GM21576 (cell line): ENCODE measurements around the gene LIPM.

Experiments
- ATAC-seq: cut with Tn5 transposase; IDR thresholded peaks from one replicate; pipeline ENCODE4 v1.9.1; 2021; ENCODE audit warnings: mild to moderate bottlenecking, moderate library complexity; ENCODE audit not compliant: unreplicated experiment

LIPM gene, protein sequence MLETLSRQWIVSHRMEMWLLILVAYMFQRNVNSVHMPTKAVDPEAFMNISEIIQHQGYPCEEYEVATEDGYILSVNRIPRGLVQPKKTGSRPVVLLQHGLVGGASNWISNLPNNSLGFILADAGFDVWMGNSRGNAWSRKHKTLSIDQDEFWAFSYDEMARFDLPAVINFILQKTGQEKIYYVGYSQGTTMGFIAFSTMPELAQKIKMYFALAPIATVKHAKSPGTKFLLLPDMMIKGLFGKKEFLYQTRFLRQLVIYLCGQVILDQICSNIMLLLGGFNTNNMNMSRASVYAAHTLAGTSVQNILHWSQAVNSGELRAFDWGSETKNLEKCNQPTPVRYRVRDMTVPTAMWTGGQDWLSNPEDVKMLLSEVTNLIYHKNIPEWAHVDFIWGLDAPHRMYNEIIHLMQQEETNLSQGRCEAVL

DNA sequence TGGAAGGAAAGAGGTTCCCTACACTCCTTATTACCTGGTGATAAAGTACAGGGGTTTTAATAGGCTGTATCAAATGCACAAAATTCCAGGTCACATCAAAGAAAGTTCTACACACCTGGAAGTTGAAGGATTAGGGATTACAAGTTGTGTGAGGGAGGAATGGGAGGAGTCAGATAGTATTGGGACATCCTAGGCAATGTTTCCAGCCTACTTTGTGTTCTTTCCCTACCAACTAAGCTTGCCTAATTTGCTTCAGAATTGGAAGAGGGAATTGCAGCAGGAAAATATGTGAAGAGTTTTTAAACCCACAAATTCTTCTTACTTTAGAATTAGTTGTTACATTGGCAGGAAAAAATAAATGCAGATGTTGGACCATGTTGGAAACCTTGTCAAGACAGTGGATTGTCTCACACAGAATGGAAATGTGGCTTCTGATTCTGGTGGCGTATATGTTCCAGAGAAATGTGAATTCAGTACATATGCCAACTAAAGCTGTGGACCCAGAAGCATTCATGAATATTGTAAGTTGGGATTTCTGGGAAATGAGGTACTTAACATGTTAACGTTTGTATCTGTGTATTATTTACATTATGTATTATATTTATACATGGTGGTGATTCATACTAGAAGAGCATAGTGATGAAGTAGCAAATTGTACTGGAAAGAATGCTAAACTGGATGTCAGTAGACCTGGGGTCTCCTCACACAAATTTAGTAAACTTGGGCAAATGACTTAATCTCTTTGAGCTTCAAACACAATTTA is at the start of gene LIPM:
Gene LIPM, plus strand, starts transcription at position 208 of the 763 bp plus-strand sequence. Its CDS starts 167 bp downstream, at position 375.
- no peak for ATAC-seq

DNA sequence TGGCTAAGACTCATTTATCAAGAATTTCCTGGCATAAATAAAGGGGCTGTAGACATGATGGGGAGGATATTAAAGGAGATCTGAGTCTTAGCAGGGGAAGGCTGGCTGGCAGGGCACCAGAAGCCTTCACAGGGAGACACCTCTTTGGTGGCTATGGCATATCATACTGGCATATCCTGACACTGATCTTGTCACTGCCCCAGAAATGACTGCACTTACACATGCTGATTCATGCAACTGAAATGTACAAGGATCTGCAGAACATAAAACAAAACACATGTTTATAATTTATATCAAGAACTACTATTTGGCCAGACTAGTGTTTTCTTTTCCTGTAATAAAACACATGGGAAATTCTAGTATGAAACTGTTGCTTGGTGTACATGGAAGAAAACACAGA is 48.2 kb upstream of the LIPM start:
- ATAC-seq: no peak

DNA sequence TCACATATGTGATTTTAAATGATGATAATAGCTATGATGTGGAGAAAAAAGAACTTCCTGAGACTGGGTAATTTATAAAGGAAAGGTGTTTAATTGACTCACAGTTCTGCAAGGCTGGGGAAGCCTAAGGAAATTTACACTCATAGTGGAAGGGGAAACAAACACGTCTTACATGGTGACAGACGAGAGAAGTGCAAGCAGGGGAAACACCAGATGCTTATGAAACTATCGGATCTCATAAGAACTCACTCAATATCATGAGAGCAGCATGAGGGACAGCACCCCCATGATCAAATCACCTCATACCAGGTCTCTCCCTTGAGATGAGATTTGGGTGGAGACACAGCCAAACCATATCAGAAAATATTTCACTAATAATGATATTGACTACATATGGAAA is 46.8 kb upstream of the LIPM start:
- no peak for ATAC-seq

DNA sequence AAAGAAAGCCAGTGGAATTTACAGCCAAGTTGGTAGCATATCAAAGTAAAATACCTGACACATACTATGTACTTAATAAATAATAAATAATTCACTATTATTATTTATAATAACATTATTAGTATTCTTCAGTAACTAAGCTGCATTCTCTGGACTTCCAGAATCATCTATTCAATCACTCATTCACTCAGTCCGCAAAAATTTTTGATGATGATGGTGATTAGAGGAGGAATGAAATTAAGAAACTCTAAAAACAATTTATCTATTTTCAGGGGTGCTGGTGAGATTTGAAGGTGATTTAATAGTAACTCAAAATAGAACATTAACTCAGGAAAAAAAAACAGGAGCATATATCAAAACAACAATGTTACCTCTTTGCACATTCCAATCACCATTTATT is 45.9 kb upstream of the LIPM start:
- ATAC-seq: no peak

DNA sequence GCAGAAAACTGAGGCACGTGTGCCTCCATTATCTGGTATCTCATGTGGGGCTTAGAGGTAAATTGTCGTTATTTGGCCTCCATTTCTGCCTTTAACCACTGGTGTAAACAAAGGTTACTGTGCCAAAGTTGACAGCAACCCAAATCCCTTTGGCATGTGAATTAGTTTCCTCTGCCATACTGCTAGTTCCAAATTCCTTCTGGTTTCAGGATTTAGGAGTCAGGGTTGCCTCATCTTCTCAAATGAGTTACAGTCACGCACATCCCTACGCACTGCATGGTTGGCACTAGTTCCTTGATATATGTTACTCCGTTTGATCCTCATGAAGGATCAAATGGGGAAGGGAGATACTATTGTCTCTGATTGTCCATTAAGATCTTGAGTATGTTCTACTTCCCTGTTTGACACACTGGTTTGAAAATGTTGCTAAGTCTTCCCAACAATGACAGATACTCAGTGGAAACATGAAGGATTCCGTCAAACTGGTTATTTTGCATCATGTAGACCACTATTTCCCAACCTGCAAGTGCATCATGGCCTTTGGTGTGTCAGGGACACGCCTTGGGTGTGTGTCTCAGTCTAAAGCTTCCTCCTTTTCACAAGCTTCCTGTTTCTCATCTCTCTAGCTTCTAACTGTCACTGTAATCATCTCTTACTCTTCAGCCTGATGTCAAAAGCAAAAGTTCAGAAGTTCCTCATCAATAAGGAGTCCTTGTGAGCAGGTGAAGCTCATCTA is 43.0 kb upstream of the LIPM start, which contains the start of gene LIPN:
Gene LIPN, plus strand, starts transcription at position 655 of the 736 bp plus-strand sequence. CDS start 1,386 bp downstream, outside the sequence.
- ATAC-seq: no peak

DNA sequence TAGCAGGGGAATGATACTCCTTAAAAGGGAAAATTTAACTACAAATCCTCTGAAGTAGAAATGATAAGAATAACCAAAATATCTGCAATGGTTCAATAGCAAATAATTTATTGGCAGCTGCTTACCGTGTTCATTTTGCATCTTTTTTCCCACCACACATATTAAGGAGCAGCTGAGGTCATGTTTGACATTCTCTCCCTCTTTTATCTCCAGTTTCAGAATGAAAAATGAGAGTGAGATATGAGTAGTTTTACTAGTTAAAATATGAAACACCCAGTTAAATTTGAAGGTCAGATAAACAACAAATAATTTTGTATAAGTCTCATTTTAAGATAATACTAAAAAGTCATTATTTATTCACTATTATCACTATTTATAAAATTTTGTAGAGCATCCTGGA is 39.6 kb upstream of the LIPM start:
- ATAC-seq: no peak

DNA sequence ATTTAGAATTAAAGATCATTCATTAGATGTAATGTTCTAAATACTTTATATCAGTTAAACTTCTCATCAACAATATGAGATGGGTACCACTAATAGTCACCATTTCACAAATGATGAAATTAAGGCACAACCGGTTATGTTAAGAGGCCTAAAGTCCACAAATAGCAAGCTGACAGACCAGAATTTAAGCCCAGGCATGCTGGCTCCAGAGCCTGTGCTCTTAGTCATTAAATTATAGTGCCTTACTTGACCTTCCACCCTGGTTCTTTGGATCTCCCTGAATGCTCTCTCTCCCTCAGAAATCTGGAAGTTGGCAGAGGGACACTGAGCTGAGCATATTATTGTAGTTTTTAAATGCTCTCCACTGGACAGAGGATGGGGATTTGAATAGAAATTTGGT is 39.1 kb upstream of the LIPM start:
- ATAC-seq: no peak

DNA sequence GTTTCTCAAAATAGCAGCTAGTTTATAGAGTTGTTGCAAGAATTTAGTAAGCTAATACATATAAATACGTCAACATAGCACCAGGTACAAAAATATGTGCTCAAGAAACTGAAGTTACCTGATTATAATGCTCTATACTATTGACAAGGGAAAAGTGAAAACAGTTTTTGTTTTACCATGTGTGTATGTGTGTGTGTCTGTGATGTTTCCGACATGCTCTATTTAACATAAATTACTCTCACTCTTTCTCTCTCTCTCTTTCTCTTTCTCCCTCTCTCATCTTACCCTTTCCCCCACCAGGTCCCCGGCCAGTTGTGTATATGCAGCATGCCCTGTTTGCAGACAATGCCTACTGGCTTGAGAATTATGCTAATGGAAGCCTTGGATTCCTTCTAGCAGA is 38.4 kb upstream of the LIPM start:
- no peak for ATAC-seq

DNA sequence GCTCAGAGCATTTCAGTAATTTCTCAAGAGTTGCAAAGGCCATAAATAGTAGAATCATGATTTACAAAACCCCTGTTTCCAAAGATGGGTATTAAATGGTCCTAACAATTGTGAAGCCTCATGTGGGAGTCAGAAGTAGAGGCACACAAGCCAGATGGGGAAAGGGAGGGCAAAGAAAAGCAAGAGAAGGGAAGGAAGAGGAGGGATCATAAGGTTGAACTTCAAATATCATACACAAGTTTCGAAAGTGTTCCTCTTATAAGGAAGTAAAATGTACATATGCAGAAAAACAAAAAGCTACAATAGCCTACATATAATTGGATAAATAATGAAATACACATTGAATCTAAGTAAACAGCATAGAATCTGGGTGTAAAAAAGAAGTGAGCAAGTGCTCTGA is 36.7 kb upstream of the LIPM start:
- ATAC-seq: no peak

DNA sequence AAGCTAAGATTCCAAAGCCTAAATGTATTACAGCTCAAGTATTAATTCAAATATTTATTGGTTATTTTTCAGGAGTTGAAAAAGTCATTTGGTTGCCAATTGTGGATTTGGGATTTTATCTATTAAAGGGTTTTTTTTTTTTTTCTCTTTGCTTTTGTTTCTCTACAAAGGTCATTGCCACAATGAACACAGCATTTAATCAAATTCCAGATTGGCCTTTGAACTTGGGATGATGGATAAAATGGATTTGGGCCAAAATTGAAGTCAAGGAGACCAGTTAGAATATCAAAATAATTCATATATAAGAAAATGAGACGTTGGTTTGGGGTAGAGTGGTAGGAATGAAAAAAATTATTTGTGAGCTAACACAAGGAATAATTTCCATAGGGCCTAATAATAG is 33.1 kb upstream of the LIPM start:
- no peak for ATAC-seq

DNA sequence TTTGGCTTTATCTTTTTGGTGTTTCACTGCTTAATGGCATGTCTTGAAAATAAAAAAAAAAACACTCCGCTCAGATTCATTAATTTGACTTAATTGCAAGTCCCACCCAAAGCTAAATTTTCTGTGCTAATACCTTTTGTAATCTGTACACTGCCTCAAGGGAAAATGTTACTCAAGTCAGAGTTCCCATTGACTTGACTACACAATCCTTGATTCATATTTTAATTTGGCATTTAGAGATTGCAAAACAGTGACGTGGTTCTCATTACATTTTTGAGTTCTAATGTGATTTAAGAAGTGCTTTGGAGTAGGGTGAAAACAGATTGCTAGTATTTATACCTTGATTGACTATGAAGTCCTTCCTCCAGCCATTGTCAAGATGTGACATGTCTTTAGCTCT is 21.3 kb upstream of the LIPM start:
- ATAC-seq: no peak

DNA sequence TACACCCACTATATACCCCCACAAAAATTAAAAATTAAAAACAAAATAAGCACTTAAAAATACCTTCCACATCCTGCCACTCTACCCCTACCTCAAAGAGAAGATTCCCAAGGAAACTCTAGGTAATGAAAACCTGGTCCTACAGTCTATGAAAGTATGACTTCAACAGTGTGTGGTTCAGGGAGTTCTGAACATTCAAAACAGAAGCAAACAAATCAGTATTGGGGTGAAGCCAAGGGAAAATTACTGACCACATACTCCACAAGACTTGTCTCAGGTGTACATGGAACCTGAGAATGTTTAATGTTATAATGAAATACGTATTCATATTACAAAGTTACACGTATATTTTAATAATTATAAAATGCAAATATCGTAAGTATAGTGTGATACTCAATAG is 20.3 kb upstream of the LIPM start:
- no peak for ATAC-seq

DNA sequence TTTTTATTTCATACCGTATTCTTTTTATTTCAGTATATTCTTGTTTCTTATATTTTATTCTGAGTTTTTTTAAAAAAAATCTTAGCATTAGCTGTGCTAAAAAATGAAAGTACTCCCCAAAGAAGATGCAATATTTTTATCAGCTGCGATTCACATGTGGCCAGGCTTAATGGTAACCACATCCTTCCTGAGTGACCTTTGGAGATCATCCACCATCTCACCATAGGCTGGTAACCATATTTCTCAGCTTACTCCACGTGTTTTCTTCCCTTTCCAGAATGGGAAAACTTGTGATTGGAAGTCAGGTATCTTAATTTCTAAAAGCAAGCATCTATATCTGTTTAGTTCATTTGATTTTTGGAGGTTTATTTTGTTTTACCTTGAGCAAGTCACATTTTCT is 18.8 kb upstream of the LIPM start:
- no peak for ATAC-seq

DNA sequence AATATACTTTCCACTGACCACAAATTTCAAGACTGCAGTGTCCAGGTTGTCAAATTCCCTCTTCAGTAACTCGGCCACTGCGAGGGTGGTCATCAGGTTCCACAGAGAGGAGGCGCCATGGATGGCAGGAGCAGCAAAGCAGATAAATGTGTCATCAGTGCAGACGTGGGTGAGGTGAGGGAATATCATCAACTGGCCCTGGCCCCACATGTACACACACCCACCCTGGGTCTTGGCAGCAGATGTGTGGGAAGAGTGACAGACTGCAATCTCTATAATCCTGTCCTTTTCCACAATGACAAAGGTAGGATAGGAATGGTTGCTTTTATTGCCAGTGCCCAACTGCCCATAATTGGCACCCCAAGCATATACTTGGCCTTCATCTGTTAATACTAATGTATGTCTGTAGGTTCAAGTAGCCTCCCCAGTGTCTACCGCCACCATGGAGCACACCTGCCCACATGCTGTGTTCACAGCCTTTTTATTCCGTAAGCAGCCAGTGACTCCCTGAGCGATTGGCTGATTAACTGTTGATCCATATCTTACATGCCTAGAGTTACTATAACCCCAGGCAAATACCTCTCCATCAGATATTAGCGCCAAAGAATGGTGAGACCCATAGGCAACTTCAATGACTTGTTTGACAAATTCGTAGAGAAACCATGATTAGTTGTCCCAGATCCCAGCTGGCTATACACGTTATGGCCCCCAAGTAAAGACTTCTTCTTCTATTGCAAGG is 16.3 kb upstream of the LIPM start:
- no peak for ATAC-seq

DNA sequence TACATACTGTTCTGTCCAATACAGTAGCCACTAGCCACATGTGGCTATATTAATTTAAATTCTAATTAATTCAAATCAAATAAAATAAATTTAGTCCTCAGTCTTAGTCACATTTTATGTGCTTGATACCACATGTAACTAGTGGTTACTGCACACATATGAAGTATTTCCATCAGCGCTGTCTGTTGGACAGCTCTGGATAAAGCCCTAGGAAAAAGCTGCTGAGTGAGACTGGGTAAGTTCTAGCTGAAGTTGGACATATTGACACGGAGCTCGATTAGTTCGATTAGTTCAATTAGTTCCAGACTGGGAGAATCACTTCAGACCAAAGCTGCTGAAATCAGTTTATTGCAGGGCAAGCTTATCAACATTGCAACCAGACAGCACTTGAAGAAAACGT is 15.1 kb upstream of the LIPM start:
- ATAC-seq: no peak

DNA sequence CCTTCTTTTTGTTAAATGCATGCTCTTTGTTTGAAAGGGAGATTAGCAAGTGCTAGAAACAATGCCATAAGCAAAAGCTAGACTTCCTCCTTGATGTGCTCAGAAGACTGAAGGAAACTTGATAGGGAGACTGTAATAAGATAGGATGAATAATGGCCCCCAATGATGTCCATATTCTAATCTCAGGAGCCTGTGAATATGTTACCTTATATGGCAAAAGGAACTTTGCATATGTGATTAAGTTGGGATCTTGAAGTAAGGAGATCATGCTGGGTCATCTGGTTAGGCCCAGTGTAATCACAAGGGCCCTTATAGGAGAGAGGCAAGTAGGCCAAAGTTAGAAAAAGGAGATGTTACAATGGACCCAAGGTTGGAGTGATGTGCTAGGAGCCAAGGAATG is 13.6 kb upstream of the LIPM start:
- ATAC-seq: no peak

DNA sequence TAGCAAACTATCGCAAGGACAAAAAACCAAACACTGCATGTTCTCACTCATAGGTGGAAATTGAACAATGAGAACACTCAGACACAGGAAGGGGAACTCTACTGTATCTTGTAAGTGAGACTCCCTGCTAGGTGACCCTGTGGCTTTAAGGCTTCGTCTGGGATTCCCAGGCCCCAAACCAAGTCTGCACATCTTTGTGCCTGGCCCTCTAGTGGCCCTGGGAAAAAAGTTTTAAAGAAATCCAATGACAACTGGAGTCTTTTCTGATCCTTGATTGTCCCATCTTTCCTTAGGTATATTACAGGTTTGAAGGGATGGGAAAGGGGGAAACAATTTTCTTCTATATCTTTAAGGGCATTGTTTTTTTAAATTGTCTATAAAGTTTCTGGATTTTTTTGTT is 10.6 kb upstream of the LIPM start:
- ATAC-seq: no peak

DNA sequence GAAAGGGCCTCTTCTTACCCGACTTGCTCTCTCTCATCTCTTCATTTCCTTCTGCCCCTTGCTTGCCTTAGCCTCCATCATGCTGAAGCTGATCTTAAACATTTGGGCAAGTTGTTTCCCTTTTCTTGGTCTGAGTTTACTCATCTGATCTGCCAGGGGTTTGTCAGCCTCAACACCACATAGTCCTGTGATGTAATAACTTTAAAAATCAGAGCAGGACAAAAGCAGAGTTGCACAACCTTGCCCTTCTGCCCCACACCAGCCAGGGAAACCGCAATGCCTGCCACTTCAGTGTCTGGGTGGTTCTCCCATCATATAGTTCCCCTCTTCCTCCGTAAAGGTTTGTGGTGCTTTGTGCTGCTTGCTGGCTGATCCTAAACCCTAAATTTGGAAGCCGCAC is 9.9 kb upstream of the LIPM start:
- ATAC-seq: no peak

DNA sequence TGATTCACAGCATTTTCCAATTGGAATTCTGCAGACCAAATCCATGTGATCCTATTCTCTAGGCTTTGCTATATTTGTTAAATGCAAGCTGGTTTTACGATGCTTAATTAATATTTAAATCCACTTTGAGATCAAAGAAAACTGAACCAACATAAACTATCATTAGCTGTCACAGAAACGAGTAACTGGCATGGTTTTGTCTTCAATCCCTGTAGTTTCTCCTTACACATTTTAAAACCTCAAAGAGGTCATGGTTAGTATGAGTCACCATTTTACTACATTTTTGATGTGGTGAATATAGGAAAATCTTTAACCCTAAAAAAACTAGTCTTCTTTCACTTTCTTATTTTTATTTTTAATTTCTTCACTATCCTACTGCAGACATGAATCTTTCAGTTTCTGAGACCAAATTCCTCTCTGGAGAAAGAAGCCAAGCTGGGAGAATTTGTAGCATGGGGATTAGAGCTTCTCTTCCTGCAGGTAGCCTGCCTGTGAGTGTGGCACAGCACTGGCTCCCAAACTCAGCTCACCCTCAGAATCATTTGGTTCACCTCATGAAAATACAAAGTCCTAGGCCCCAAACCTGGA is 8.7 kb upstream of the LIPM start:
- no peak for ATAC-seq

DNA sequence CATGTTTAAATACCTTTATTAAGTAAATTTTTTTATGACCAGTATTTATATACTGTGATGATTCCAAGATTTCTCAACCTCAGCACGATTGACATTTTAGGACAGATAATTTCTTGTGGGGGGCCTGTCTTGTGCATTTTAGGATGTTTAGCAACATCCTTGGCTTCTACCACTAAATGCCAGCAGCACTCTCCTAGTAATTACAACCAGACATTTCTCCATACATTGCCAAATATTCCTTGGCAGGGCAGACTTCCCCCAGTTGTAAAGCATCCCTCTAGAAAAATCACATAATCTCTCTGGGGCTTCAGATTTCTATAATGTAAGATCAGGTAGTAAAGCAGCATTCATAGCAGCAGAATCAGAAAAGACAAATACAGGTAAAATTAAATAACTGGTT is 7.8 kb upstream of the LIPM start:
- ATAC-seq: no peak
